Suppressor macrophage treated with lipopolysaccharide for 4 hours (primary cell): ENCODE measurements around the gene MAPK1.
"Not testable (repeated sequence)": the region's sequence is repeated elsewhere in the genome, so short reads cannot be mapped to it uniquely, and the experiment has no call there.

Experiments used
- DNase-seq: peaks from one replicate; pipeline ENCODE4 v3.0.0-alpha.2; 2020

MAPK1 gene

DNA sequence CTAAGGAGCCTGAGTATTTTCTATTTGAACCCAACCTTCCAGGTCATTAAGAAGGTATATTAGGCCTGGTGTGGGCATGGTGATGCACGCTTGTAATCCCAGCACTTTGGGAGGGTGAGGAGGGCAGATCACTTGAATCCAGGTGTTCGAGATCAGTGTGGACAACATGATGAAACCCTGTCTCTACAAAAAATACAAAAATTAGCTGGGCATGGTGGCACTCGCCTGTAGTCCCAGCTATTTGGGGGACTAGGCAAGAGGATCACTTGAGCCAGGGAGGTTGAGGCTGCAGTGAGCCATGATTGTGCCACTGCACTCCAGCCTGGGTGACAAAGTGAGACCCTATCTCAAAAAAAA is 50.0 kb downstream of the MAPK1 start:
- DNase-seq, result not testable (repeated sequence)

DNA sequence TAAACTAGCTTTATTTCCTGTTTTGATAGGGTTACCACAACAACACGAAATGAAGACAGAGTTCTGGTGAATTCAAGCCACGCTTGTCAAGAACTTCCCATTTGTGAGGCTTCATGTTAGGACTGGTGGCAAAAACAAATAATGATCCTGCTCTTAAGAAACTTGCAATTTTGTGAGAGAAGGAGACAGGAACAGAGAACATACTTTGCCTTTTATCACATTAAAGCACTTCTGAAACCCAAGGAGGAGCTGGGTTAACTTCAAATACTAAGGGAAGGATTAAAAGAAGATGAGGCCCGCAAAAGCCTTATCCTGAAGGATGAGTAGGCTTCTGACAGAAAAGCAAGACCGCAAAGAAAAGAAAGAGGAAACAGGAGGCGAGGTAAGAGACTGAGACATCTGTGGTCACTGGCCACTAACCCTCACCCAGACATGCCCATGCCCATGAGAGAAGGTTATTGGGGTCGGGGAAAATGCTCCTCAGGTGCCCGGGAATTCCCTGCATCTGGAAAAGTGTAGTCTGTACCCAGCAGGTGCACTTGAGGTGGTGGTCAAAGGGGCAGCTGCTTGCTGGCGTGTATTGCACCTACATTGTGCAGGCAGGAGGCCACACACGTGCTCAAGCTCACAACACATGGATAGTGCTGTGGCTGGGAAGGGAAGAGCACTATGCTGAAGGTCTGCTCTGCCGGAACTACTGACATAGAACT is 50.5 kb downstream of the MAPK1 start:
- peak; percentile 92 for DNase-seq

DNA sequence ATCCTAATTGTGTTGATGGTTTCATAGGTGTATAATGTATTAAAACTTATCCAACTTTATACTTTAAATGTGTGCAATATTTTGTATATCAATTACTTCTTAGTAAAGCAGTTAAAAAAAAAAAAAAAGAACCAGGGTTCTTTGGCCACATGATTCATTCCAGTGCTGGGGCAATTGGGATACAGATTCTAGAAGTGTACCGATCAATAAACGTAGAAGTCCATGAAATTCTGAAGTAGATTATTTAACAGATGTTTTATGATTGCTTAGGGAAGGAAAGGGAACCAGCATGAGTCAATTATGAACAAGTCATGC is 51.0 kb downstream of the MAPK1 start:
- no peak for DNase-seq

DNA sequence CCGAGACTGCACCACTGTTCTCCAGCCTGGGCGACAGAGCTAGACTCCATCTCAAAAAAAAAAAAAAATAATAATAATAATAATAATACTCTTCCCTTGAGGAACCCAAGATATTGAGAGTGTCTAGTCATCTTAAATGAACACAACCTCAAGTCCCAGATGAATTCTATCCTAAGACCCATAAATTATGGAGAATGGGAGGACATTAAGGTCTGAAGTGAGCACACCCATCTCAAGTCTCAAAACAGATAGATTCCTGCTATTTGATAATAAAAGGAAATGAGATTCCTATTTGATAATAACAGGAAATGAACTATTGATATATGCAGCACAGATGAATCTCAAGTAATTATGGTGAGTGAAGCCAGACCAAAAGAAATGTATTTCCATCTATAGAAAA is 51.5 kb downstream of the MAPK1 start:
- no peak for DNase-seq

DNA sequence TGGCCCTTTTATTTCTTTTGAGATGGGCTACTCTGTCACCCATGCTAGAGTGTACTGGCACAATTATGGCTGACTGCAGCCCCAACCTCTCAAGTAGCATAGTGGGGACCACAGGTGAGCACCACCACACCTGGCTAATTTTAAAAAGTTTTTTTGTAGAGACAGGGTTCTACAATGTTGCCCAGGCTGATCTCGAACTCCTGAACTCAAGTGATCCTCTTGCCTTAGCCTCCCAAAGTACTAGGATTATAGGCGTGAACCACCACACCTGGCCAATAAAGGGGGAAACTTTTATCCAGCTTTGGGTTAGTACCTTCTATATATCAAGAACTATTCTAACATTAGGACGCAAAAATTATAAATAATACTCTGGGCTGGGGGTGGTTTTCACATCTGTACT is 52.1 kb downstream of the MAPK1 start:
- no peak for DNase-seq

DNA sequence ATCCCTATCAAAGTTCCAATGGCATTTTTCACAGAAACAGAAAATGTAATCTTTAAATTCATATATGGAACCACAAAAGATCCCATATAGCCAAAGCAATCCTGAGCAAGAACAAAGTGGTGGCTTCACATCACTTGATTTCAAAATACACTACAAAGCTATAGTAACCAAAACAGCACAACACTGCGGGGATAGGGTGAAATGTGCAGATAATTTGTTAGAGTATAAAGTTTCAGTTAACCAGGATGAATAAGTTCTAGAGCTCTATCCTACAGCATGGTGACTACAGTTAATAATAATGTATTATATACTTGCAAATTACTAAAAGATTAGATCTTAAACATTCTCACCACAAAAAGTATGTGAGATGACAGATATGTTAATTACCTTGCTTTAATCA is 55.5 kb downstream of the MAPK1 start:
- no peak for DNase-seq

DNA sequence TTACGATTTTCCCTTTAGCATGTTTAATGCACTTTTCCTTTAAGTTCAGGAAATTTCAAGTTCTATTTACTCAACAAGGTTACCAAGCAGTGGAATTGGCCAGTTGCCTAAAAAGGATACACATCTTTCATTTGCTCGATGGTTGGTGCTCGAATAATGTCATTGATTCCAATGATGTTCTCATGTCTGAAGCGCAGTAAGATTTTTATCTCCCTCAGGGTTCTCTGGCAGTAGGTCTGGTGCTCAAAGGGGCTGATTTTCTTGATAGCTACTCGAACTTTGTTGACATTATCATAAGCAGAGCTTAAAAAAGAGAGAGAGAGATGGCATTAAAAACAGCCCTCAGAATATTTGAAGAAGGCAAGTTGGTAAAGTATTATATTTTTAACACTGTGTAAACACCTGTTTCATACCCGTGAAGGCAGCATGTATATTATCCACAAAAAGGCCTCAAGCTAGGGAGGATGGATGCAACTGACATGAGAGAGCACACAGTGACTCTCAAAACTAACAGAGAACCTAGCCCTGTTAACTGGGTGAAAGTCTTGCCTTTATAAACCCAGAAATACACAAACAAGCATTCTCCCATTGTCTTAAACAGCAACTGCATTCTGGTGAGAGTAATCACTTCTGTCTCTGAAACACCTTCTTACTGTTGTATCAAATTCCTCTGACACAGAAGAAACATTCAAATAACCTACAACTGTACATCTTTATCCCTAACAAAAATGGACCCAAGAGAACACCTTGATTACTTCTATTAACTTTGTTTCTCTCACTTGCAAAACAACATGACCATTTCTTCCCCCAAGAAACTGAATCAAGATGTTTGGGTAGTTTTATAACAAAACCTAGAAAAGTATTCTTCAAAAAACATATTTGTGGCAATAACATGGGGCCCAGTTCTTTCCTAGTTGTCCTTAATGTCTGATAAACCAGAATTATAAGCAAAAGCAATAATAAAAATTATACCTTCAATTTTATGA is 59.6 kb downstream of the MAPK1 start:
- DNase-seq, result no peak

DNA sequence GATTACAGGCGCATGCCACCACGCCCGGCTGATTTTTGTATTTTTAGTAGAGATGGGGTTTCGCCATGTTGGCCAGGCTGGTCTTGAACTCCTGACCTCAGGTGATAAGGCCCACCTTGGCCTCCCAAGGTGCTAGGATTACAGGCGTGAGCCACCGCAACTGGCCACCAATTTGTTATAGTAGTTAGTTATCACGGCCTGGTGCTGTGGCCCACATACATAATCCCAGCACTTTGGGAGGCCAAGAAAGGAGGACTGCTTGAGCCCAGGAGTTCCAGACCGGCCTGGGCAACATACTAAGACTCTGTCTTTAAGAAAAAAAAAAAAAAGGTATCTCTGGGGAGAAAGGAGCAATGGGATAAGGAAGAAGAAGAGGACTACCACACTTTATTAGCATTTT is 62.1 kb downstream of the MAPK1 start:
- not testable (repeated sequence) for DNase-seq

DNA sequence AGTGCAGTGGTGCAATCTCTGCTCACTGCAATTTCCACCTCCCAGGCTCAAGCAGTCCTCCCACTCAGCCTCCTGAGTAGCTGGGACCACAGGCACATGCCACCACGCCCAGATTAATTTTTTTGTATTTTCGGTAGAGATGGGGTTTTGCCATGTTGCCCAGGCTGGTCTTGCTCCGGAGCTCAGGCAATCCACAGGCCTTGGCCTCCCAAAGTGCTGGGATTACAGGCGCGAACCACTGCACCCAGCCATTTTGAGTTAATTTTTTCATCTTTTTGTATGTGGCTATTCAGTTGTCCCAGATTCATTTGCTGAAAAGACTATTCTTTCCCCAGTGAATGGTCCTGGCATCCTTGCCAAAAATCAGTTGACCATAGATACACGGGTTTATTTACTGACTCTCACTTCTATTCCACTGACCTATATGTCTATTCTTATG is 63.6 kb downstream of the MAPK1 start:
- no peak for DNase-seq

DNA sequence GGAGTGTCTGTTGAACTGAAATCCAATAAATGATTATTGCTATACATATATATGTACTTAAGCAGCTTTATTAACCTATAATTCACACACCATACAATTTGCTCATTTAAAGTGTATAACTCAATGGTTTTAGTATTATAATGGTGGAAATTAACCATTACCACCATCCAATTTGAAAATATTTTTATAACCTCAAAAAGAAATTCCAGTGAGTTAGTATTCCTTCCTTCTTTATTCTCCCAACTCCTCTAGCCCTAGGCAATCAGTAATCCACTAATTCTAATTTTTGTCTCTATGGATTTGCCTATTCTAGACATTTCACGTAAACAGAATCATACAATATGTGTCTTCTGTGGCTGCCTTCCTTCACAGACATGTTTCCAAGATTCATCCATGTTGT is 64.8 kb downstream of the MAPK1 start:
- DNase-seq, result no peak

DNA sequence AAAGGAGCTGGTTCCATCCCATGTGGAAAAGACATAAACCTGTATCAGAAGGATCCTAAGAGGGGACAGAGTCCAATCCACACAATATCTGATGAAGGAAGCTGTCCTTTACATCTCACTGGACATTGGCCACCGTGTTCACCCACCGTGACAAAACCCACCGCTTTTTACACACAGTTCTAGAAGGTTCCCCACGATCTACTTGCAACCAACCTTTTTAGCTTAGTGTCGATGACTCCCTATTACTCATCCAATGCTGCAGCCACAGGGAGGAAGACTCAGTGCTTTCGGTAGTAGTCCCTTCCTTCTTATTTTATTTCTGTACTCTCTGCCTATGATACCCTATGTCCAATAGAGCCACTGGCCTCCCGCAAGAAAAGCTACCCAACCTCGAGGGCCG is 65.4 kb downstream of the MAPK1 start:
- DNase-seq, result peak; percentile 49

DNA sequence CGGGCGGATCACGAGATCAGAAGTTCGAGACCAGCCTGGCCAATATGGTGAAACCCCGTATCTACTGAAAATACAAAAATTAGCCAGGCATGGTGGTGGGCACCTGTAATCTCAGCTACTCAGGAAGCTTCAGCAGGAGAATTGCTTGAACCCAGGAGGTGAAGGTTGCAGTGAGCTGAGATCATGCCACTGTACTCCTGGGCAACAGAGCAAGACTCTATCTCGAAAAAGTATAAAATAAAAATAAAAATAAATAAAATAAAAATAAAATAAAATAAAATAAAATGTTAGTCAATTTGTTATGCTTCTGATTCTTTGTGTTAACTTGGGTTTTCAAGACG is 66.2 kb downstream of the MAPK1 start:
- DNase-seq, result not testable (repeated sequence)

DNA sequence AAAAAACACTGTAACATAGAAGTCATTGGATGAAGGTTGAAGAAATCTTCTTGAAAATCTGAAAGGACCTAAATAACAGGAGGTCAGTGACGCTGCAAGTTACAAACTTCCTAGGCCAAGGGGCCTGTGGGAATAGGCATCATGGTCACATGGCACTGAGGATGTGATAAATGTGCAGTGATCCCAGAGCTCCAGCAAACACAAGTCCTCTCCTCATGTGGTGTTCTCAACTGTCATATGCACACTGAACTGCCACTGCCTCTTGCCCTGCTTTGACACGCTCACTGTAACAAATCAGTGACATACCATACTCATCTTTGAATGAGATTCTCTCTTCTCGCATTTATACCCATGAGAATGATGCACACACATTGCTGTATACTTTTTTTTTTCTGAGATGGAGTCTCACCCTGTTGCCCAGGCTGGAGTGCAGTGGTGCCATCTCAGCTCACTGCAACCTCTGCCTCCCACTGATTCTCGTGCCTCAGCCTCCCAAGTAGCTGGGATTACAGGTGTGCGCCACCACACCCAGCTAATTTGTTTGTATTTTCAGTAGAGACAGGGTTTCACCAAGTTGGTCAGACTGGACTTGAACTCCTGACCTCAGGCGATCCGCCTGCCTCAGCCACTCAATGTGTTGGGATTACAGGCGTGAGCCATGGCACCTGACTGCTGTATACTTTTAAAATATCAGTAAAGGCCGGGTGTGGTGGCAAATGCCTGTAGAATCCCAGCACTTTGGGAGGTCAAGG is 66.7 kb downstream of the MAPK1 start:
- DNase-seq, result no peak

DNA sequence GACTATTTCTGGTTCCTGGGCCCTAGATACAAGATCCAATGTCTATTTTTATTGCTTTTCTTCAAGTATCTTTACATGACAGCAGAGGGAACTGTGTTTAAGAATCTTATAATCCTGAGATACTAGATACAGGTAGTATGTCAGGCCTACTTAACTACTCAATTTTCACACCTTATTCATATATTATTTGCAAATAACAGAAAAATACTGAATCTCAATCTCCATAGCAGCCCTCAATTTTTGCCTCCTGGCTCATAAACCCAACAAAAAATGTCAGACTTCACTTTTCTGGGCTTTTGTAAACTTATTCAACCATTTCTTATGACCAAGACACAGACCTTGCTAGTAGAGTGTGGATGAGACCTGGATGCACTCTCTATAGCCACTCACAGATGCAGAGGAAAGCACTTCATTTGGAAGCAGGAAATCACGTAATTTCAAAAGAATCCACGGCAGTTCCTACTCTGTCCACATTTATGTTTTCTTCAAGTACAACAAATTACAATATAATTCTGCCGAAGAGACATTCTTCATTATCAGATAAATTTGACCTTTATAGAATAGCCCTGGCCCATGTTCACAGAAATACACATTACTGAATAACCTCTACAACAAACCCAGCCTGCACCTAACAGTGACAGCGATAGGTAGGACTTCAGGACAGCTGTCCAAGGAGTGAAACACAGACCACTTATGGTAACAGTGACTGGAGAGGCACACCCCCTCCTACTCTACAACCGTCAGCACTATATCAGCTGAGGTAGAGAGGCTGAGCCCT is 69.8 kb downstream of the MAPK1 start:
- no peak for DNase-seq

DNA sequence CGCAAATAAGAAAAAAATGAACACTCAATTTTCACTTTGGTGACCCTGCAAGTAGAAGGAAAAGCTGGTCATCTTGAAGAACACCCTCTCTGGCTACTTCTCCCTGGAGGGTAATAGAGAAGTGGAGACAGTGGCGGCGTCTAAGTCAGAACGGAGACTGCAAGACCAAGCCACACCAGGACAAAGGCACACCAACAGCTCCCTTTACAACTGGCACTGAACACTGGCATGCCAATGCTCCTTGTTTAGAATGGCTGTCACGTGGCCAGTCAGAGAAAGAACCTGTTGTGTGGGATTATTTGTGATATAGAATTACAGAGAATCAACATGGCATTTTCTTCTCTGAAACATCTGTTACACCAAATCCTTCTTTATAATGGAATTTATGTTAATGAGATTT is 70.6 kb downstream of the MAPK1 start:
- DNase-seq, result no peak

DNA sequence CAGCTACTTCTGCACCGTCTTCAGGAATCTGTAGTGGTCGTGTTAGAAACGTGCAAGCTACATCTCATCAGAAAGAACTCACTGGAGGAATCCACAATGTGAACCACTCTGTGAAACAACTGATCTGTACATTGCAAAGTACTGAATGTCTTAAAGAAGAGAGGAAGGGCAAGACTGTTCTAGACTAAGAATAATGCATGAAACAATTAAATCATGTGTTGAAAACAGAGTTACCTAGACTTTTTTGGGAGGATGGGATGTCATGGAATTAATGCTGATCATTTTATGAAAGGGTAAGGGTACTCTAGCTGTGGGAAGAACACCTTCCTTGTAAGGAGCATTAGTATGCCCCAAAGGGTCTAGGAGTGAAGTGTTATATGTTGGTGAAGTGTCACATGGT is 71.2 kb downstream of the MAPK1 start:
- DNase-seq, result no peak

DNA sequence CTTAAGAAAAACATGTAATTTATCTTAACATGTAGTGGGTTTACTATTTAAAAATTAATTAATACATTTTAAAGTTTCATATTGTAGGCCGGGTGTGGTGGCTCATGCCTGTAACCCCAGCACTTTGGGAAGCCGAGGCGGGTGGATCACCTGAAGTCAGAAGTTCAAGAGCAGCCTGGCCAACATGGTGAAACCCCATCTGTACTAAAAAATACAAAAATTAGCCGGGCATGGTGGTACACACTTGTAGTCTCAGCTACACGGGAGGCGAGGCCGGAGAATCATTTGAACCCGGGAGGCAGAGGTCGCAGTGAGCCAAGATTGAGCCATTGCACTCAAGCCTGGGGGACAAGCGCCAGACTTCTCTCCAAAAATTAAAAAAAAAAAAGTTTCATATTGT is 73.7 kb downstream of the MAPK1 start:
- DNase-seq, result not testable (repeated sequence)

DNA sequence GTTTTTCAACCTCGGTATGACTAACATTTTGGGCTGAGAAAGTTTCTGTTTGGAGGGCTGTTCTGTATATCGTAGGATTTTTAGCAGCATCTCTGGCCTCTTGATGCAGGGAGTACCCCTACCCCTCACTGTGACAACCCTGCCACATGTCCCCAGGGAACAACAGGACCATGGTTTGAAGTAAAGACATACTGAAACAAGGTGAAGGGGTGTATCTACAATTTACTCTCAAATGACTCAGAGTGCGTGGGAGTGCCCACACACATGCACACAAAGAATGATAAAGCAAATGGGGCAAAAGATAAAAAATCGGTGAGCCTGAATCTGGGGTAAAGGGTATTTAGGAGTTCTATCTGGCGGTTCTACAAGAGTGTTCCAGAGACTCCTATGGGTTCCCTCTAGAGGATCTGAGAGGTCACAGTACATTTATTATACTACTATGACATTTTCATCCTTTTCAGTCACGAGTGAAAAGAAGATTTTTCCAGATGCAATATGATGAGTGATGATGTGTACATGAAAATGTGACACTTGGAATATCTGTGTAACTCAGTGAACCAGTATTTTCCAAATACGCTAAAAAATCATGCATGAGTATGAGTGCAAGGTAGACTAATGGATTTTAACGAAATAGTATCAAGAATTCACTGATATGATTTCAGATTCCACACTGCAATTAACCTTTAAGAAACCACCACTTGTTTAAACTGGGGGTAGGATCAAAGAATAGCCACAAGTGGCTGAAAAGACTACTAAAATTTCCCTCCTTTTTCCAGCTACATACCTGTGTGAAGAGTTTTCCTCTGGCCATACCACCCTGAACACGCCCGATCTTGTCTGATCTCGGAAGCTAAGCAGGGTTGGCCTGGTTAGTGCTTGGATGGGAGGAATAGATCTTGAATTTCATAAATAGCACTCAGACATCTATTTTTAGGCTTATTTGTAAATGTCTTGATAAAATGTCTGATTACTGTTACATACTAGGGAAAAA is 75.5 kb downstream of the MAPK1 start:
- DNase-seq, result no peak

DNA sequence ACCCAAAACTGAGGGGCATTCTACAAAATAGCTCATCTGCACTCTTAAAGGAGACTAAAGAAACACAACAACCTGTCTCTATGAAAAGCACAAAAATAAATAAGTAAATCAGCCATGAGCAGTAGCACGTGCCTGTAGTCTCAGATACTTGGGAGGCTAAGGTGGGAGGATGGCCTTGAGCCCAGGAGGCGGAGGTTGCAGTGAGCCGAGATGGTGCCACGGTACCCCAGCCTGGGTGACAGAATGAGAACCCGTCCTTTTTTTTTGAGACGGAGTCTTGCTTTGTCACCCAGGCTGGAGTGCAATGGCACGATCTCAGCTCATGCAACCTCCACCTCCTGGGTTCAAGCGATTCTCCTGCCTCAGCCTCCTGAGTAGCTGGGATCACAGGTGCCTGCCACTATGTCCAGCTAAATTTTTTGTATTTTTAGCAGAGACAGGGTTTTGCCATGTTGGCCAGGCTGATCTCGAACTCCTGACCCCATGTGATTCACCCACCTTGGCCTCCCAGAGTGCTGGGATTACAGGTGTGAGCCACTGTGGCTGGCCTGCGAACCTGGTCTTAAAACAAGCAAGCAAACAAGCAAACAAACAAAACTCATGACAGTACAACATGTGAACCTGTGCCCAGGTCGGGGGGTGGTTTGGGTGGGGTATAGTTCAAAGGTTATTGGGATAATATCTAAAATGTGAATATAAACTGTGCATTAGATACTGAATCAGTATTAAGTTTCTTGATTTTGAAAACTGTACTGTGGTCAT is 76.4 kb downstream of the MAPK1 start:
- not testable (repeated sequence) for DNase-seq

DNA sequence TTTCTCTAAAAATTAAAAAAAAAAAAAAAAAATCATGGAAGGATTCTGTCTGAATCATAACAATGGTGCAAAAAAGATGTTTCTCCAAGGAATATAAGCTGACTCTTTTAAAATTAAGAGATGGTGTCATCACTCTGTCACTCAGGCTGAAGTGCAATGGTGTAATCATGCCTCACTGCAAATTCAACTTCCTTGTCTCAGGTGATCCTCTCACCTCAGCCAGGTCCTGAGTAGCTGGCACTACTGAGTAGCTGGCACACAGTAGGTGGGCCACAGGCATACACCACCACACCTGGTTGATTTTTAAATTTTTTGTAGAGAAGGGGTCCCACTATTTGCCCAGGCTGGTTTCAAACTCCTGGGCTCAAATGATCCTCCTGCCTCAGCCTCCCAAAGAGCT is 77.1 kb downstream of the MAPK1 start:
- DNase-seq, result no peak

DNA sequence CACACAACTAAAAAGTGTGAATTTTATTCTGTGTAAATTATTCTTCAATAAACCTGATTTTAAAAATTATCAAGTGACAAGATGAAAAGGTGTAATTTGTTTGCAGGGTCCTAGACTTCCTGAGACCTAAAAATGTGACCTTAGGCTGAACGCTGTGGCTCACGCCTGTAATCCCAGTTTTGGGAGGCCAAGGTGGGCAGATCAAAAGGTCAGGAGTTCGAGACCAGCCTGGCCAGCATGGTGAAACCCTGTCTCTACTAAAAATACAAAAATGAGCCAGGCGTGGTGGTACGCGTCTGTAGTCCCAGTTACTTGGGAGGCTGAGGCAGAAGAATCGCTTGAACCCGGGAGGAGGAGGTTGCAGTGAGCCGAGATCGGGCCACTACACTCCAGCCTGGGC is 79.9 kb downstream of the MAPK1 start:
- not testable (repeated sequence) for DNase-seq
